AG04450 (cell line): ENCODE data around the gene ABHD15. TPM values are rescaled to one million over a fixed set of nuclear protein-coding genes. Genes with fewer than 3 reads are reported as not detected.

Experiments used
- CTCF ChIA-PET: fragments of 300-600, 350-600 bp; formaldehyde crosslinking; extraction: SDS; loops from one replicate; lab custom pipeline; 2022; ENCODE audit warnings: antibody characterized with exemption, inconsistent platforms; lab: Charles Lee
- POLR2A ChIA-PET: fragments of 350-600 bp; formaldehyde crosslinking; extraction: SDS; loops from one replicate; lab custom pipeline; 2021; ENCODE audit warnings: antibody characterized with exemption, inconsistent platforms; lab: Yijun Ruan, JAX
- DNase-seq: peaks from one replicate; pipeline ENCODE4 v3.0.0-alpha.2; 2011; ENCODE audit warnings: low read depth, low spot score
- H3K27ac ChIP-seq: one replicate; pipeline ENCODE4 v1.5.1; 2012; ENCODE audit warnings: low read depth, low read length, control low read depth
- H3K27me3 ChIP-seq: one replicate; pipeline ENCODE4 v1.6.0; 2012; ENCODE audit warnings: low read length; ENCODE audit not compliant: control insufficient read depth, insufficient read depth
- H3K4me3 ChIP-seq: 2 replicates; pipeline ENCODE4 v1.5.1; 2011; ENCODE audit warnings: mild to moderate bottlenecking, low read depth, low read length, control low read depth
- H3K9me3 ChIP-seq: 2 replicates; pipeline ENCODE4 v1.5.1; 2012; ENCODE audit warnings: low read length; ENCODE audit not compliant: control insufficient read depth, insufficient read depth
- CTCF ChIP-seq: IDR thresholded peaks from 2 replicates; pipeline ENCODE4 v1.5.1; 2011; ENCODE audit warnings: low read depth, low read length, control low read depth, inconsistent platforms
- polyA plus RNA-seq: library from polyadenylated mRNA; depleted of rRNA; stranded (reverse); fragments of >200 nt; gene quantifications from 2 replicates; pipeline ENCODE4 v1.2.3, GENCODE V29; 2011

The ABHD15 gene
- polyA plus RNA-seq, 1 experiment = 5.4 TPM

- H3K27me3 ChIP-seq = no peaks in the 10 kb centered on the region
- ChIA-PET POLR2A (no interaction called here), CTCF (interaction anchor here (1.8 kb wide), 1 partner anchor 15 kb away, joined by 7 read pairs; no protein-coding TSS in a partner anchor)
- no peak for DNase-seq
- no peak overlapping the region for H3K27ac ChIP-seq
- no peak for TF ChIP-seq CTCF
- H3K9me3 ChIP-seq = no peaks in the 10 kb centered on the region
- H3K4me3 ChIP-seq = no peak overlapping the region
These were observed 9.1 kb downstream of the ABHD15 start for GRCh38 chr17:29557739-29558116.

DNA sequence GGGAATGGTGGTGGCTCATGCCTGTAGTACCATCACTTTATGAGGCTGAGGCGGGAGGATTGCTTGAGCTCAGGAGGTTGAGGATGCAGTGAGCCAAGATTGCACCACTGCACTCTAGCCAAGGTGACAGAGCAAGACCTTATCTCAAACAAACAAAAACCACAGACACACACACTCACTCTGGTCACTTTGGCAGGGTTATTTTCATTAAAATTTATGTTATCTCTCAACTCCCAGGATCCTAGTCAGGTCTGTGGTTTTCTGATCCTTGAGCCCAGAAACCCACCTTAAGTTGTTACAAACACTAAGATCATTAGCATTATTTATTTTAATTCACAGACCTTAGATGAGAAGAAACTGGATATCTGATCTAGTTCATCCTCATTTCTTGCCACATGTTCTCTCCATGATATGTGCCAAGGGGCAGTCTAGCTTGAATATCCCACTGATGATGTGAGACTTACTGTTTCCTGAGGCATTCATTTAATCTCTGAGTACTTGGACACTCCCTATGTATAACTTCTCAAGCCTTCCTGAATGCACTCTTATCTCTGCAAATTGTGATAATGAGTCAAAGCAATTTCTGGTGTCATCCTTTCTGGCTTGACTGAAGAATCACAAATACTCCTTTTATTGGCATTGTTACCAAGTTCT, 9.6 kb downstream of the ABHD15 start:
- TF ChIP-seq CTCF = no peak
- H3K4me3 ChIP-seq = no peak overlapping the region
- no peak for DNase-seq
- POLR2A ChIA-PET = no interaction called here
- CTCF ChIA-PET = interaction anchor here (1.8 to 2.2 kb wide), 2 partner anchors 16 to 187 kb away, joined by 6 to 7 read pairs; no protein-coding TSS in a partner anchor
- H3K9me3 ChIP-seq = no peaks in the 10 kb centered on the region
- no peak overlapping the region for H3K27ac ChIP-seq
- no peaks in the 10 kb centered on the region for H3K27me3 ChIP-seq

GRCh38 chr17:29555840-29556239, 11.0 kb downstream of the ABHD15 start:
- Histone ChIP-seq H3K4me3 (no peak overlapping the region), H3K27ac (no peak overlapping the region), H3K27me3 (no peaks in the 10 kb centered on the region), H3K9me3 (no peaks in the 10 kb centered on the region)
- no peak for DNase-seq
- ChIA-PET POLR2A (no interaction called here), CTCF (interaction anchor here (1.1 to 2.2 kb wide), 2 partner anchors 19 to 186 kb away, joined by 5 to 6 read pairs; no protein-coding TSS in a partner anchor)
- TF ChIP-seq CTCF = no peak

DNA sequence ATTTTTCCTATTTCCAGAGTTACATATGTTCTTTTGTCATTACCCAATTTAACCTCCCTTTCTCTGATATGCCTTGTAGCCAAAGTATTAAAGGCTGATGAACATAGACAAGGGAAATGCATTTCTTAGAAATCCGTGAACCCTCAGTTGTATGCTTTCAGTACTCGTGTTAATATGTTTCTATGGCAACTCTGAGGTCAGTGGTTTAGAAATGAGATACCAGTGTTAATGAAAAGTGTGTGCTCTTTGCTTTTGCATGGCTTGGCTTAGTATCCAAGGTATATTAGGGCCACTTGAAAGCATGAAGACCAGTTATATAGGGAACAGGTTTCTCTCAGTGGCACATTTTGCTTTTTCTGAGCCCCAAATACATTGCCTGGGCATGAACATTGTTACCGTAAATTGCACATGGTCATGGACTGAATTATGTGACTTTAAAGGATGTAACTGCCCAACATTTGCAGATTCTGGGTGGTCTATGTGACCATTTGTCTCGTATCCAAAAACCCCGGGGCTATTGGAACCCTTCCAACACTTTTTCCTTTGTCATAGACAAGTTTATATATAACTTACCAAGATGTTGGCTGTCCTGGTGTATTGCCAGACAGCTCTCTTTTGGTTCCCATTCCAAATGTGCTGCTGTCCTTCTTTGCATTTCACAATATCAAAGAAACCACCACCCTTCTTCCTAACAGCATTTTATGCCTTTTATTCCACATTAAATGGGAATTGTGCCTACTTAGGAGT, 17.5 kb downstream of the ABHD15 start:
- Histone ChIP-seq H3K9me3 (no peaks in the 10 kb centered on the region), H3K4me3 (no peak overlapping the region), H3K27me3 (no peaks in the 10 kb centered on the region), H3K27ac (no peak overlapping the region)
- ChIA-PET CTCF (interaction anchor here (1.2 to 1.7 kb wide), 2 partner anchors 13 kb away, joined by 3 to 10 read pairs; no protein-coding TSS in a partner anchor), POLR2A (no interaction called here)
- TF ChIP-seq CTCF = no peak
- no peak for DNase-seq

DNA sequence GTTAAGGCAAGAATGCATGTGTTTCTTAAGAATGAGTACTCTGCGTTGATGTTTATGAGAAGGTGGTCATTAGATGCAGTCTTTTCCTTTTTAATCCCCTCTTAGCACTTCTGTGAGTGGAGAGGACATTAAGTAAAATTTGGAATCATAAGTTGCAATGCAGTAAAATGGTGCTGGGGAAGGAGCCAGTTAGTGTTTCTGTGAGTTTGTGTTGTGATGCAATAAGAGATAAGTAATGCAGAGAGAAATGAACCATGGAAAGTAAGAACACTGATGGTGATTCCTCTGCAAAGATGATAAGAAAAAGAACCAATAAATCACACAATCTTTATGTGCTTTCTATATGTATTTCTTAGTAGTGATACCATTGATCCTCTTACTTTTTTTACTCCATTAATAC, 20.0 kb downstream of the ABHD15 start:
- no peak for DNase-seq
- ChIA-PET POLR2A (no interaction called here), CTCF (interaction anchor here (1.5 kb wide), 1 partner anchor 26 kb away, joined by 4 read pairs; no protein-coding TSS in a partner anchor)
- Histone ChIP-seq H3K27ac (no peak overlapping the region), H3K4me3 (no peak overlapping the region), H3K9me3 (no peaks in the 10 kb centered on the region), H3K27me3 (no peaks in the 10 kb centered on the region)
- TF ChIP-seq CTCF = no peak
